ENCODE measurements around the gene PCDHGB4.
"Not testable (repeated sequence)": the region's sequence is repeated elsewhere in the genome, so short reads cannot be mapped to it uniquely, and the experiment has no call there.

The PCDHGB4 gene

GRCh38 chr5:141366016-141366896 is 21.2 kb upstream of the PCDHGB4 start:
- Histone ChIP-seq H3K27me3 (replicated peaks; ENCODE audit: control insufficient read depth, insufficient read depth, low read length, poor library complexity, severe bottlenecking) (peaks cover 23% of the 10 kb centered on the region), H3K9me3 (ENCODE audit: control insufficient read depth, low read length) (no peaks in the 10 kb centered on the region)

GRCh38 chr5:141369994-141370848 is 17.3 kb upstream of the PCDHGB4 start, which contains the start of gene PCDHGB3:
PCDHGB3 (plus strand) TSS chr5:141370242; CDS start chr5:141370395, 153 bp downstream.
- Histone ChIP-seq H3K36me3 (ENCODE audit: control insufficient read depth, insufficient read depth, low read length) (no peaks in the 10 kb centered on the region), H3K4me3 (ENCODE audit: insufficient read depth, low read depth, low read length, poor library complexity, severe bottlenecking) (peak within 1 kb of the TSS; percentile 31), H3K27me3 (replicated peaks; ENCODE audit: control insufficient read depth, insufficient read depth, low read length, poor library complexity, severe bottlenecking) (peaks cover 20% of the 10 kb centered on the region), H3K4me1 (ENCODE audit: control insufficient read depth, insufficient read depth, low read length, poor library complexity, severe bottlenecking) (no peaks in the 10 kb centered on the region), H3K9me3 (ENCODE audit: control insufficient read depth, low read length) (peaks cover 5% of the 10 kb centered on the region), H3K27ac (ENCODE audit: insufficient read depth, low read length, poor library complexity, severe bottlenecking) (no peak within 1 kb of the TSS)
- peak in 1 of 3 donors; percentile 21 for DNase-seq

More at GRCh38 chr5:141366016-141366896, 21.2 kb upstream of the PCDHGB4 start:
- no peaks in the 10 kb centered on the region for H3K36me3 ChIP-seq (ENCODE audit: control insufficient read depth, insufficient read depth, low read length)
- no peaks in the 10 kb centered on the region for H3K4me1 ChIP-seq (ENCODE audit: control insufficient read depth, insufficient read depth, low read length, poor library complexity, severe bottlenecking)
- H3K27ac ChIP-seq (ENCODE audit: insufficient read depth, low read length, poor library complexity, severe bottlenecking) = no peak overlapping the region
- H3K4me3 ChIP-seq (ENCODE audit: insufficient read depth, low read depth, low read length, poor library complexity, severe bottlenecking) = no peak overlapping the region
- no peak for DNase-seq

GRCh38 chr5:141371572-141372475 is 15.7 kb upstream of the PCDHGB4 start:
- Histone ChIP-seq H3K9me3 (ENCODE audit: control insufficient read depth, low read length) (peaks cover 5% of the 10 kb centered on the region), H3K27me3 (replicated peaks; ENCODE audit: control insufficient read depth, insufficient read depth, low read length, poor library complexity, severe bottlenecking) (peaks cover 7% of the 10 kb centered on the region), H3K4me3 (ENCODE audit: insufficient read depth, low read depth, low read length, poor library complexity, severe bottlenecking) (no peak overlapping the region), H3K27ac (ENCODE audit: insufficient read depth, low read length, poor library complexity, severe bottlenecking) (no peak overlapping the region), H3K36me3 (ENCODE audit: control insufficient read depth, insufficient read depth, low read length) (no peaks in the 10 kb centered on the region), H3K4me1 (ENCODE audit: control insufficient read depth, insufficient read depth, low read length, poor library complexity, severe bottlenecking) (no peaks in the 10 kb centered on the region)
- DNase-seq = no peak

- Histone ChIP-seq H3K9me3 (ENCODE audit: control insufficient read depth, low read length) (peaks cover 5% of the 10 kb centered on the region), H3K27ac (ENCODE audit: insufficient read depth, low read length, poor library complexity, severe bottlenecking) (no peak within 1 kb of the TSS), H3K36me3 (ENCODE audit: control insufficient read depth, insufficient read depth, low read length) (no peaks in the 10 kb centered on the region), H3K27me3 (replicated peaks; ENCODE audit: control insufficient read depth, insufficient read depth, low read length, poor library complexity, severe bottlenecking) (peaks cover 6% of the 10 kb centered on the region), H3K4me1 (ENCODE audit: control insufficient read depth, insufficient read depth, low read length, poor library complexity, severe bottlenecking) (no peaks in the 10 kb centered on the region), H3K4me3 (ENCODE audit: insufficient read depth, low read depth, low read length, poor library complexity, severe bottlenecking) (no peak within 1 kb of the TSS)
- DNase-seq = no peak
Measured at GRCh38 chr5:141373673-141374317, 13.7 kb upstream of the PCDHGB4 start, which contains the start of gene PCDHGA6. PCDHGA6 (plus strand) TSS chr5:141373891; CDS start chr5:141374084, 193 bp downstream.

- H3K4me3 ChIP-seq (ENCODE audit: insufficient read depth, low read depth, low read length, poor library complexity, severe bottlenecking) = no peak overlapping the region
- peaks cover 3% of the 10 kb centered on the region for H3K27me3 ChIP-seq (replicated peaks; ENCODE audit: control insufficient read depth, insufficient read depth, low read length, poor library complexity, severe bottlenecking)
- peaks cover 5% of the 10 kb centered on the region for H3K9me3 ChIP-seq (ENCODE audit: control insufficient read depth, low read length)
- no peaks in the 10 kb centered on the region for H3K36me3 ChIP-seq (ENCODE audit: control insufficient read depth, insufficient read depth, low read length)
- DNase-seq = no peak
- H3K4me1 ChIP-seq (ENCODE audit: control insufficient read depth, insufficient read depth, low read length, poor library complexity, severe bottlenecking) = no peaks in the 10 kb centered on the region
- no peak overlapping the region for H3K27ac ChIP-seq (ENCODE audit: insufficient read depth, low read length, poor library complexity, severe bottlenecking)
Measured at GRCh38 chr5:141374627-141375026, 12.9 kb upstream of the PCDHGB4 start.

GRCh38 chr5:141375444-141376155 is 11.9 kb upstream of the PCDHGB4 start:
- DNase-seq; H3K4me3 ChIP-seq (ENCODE audit: insufficient read depth, low read depth, low read length, poor library complexity, severe bottlenecking); H3K4me1 ChIP-seq (ENCODE audit: control insufficient read depth, insufficient read depth, low read length, poor library complexity, severe bottlenecking); H3K27me3 ChIP-seq (replicated peaks; ENCODE audit: control insufficient read depth, insufficient read depth, low read length, poor library complexity, severe bottlenecking); H3K36me3 ChIP-seq (ENCODE audit: control insufficient read depth, insufficient read depth, low read length); H3K27ac ChIP-seq (ENCODE audit: insufficient read depth, low read length, poor library complexity, severe bottlenecking); H3K9me3 ChIP-seq (ENCODE audit: control insufficient read depth, low read length): not testable (repeated sequence)

GRCh38 chr5:141382469-141383294 is 4.8 kb upstream of the PCDHGB4 start, which contains the start of gene PCDHGA7:
PCDHGA7 (plus strand) TSS chr5:141382742; CDS start chr5:141382900, 158 bp downstream.
- H3K9me3 ChIP-seq (ENCODE audit: control insufficient read depth, low read length) = no peaks in the 10 kb centered on the region
- peak within 1 kb of the TSS; percentile 17 for H3K4me3 ChIP-seq (ENCODE audit: insufficient read depth, low read depth, low read length, poor library complexity, severe bottlenecking)
- no peaks in the 10 kb centered on the region for H3K4me1 ChIP-seq (ENCODE audit: control insufficient read depth, insufficient read depth, low read length, poor library complexity, severe bottlenecking)
- no peaks in the 10 kb centered on the region for H3K36me3 ChIP-seq (ENCODE audit: control insufficient read depth, insufficient read depth, low read length)
- peaks cover 8% of the 10 kb centered on the region for H3K27me3 ChIP-seq (replicated peaks; ENCODE audit: control insufficient read depth, insufficient read depth, low read length, poor library complexity, severe bottlenecking)
- DNase-seq = no peak
- H3K27ac ChIP-seq (ENCODE audit: insufficient read depth, low read length, poor library complexity, severe bottlenecking) = no peak within 1 kb of the TSS

- DNase-seq = no peak
- Histone ChIP-seq H3K9me3 (ENCODE audit: control insufficient read depth, low read length) (no peaks in the 10 kb centered on the region), H3K4me1 (ENCODE audit: control insufficient read depth, insufficient read depth, low read length, poor library complexity, severe bottlenecking) (no peaks in the 10 kb centered on the region), H3K27ac (ENCODE audit: insufficient read depth, low read length, poor library complexity, severe bottlenecking) (no peak overlapping the region), H3K4me3 (ENCODE audit: insufficient read depth, low read depth, low read length, poor library complexity, severe bottlenecking) (no peak overlapping the region), H3K27me3 (replicated peaks; ENCODE audit: control insufficient read depth, insufficient read depth, low read length, poor library complexity, severe bottlenecking) (peaks cover 8% of the 10 kb centered on the region), H3K36me3 (ENCODE audit: control insufficient read depth, insufficient read depth, low read length) (no peaks in the 10 kb centered on the region)
Measured at GRCh38 chr5:141383345-141383744, 4.2 kb upstream of the PCDHGB4 start.
